Measurements from ENCODE around the gene ALB.

GRCh38 chr4:73443224-73443623 is 39.1 kb downstream of the ALB start:
- TF ChIP-seq GATA1 (IDR thresholded peaks at IDR 0.05; ENCODE audit: low read depth, low read length) = no peak
- TF ChIP-seq POLR2A (IDR thresholded peaks at IDR 0.05; ENCODE audit: low read length) = no peak
